Ovary (tissue), 3 donors: ENCODE measurements around the gene AKT1.

Source experiments
- CTCF ChIP-seq, 3 donors: fragments of 450-650 bp in 2 of 3; fragments of 200-600 bp in 1 of 3; IDR thresholded peaks; one replicate each; pipeline versions ENCODE4 v1.5.1 to v1.8.0; 2016 to 2022; ENCODE audit warnings: antibody characterized with exemption in 3 of 3, mild to moderate bottlenecking in 1 of 3
- POLR2A ChIP-seq: fragments of 450-650 bp; IDR thresholded peaks from one replicate; pipeline ENCODE4 v1.6.1; 2017; ENCODE audit warnings: antibody characterized with exemption, mild to moderate bottlenecking, moderate library complexity
- donor health status: DM: no; HTN: no; CAD: no.

- no peak for TF ChIP-seq POLR2A
- no peak for TF ChIP-seq CTCF (IDR thresholded peaks at IDR 0.05)
These were observed 15.6 kb downstream of the AKT1 start for GRCh38 chr14:104779776-104780512.
